IPS-NIHi11 (cell line): ENCODE measurements around the gene WNT3A.
A peak's percentile ranks its signal among the peaks of the same experiment; 100 is the strongest.

Experiments used
- DNase-seq: peaks from one replicate; pipeline ENCODE4 v3.0.0; 2012; ENCODE audit warnings: mixed read lengths, low spot score

Gene WNT3A

GRCh38 chr1:227999056-227999930 is 7.5 kb upstream of the WNT3A start:
- peak; percentile 90 for DNase-seq

GRCh38 chr1:228000416-228000815 is 6.4 kb upstream of the WNT3A start:
- DNase-seq: no peak

GRCh38 chr1:228000836-228001563 is 5.8 kb upstream of the WNT3A start:
- no peak for DNase-seq

GRCh38 chr1:228001738-228002535 is 4.9 kb upstream of the WNT3A start:
- DNase-seq: no peak

- DNase-seq: no peak
These were observed 4.0 kb upstream of the WNT3A start for GRCh38 chr1:228002792-228003191.

- no peak for DNase-seq
These were observed 3.1 kb upstream of the WNT3A start for GRCh38 chr1:228003461-228004330.

- peak; percentile 77 for DNase-seq
These were observed 2.4 kb upstream of the WNT3A start for GRCh38 chr1:228004331-228004855.

- DNase-seq: no peak
These were observed 1.8 kb upstream of the WNT3A start for GRCh38 chr1:228004856-228005462.

GRCh38 chr1:228005511-228006033 is 1.2 kb upstream of the WNT3A start:
- no peak for DNase-seq

- peak; percentile 61 for DNase-seq
These were observed 588 bp upstream of the WNT3A start for GRCh38 chr1:228006034-228006785.

GRCh38 chr1:228007049-228007800 is 427 bp downstream of the WNT3A start:
- no peak for DNase-seq

- DNase-seq: no peak
These were observed 1.1 kb downstream of the WNT3A start for GRCh38 chr1:228007801-228008341.

GRCh38 chr1:228008391-228009115 is 1.8 kb downstream of the WNT3A start:
- DNase-seq: no peak

GRCh38 chr1:228009116-228009827 is 2.5 kb downstream of the WNT3A start:
- DNase-seq: no peak

GRCh38 chr1:228009828-228010775 is 3.3 kb downstream of the WNT3A start:
- DNase-seq: peak; percentile 67

- DNase-seq: no peak
These were observed 4.1 kb downstream of the WNT3A start for GRCh38 chr1:228010921-228011320.
